Measurements from ENCODE around the gene TBRG4.
"Not testable (repeated sequence)": the region's sequence is repeated elsewhere in the genome, so short reads cannot be mapped to it uniquely, and the experiment has no call there.

The TBRG4 gene

GRCh38 chr7:45111298-45112223 lies at the start of gene TBRG4:
TBRG4 (minus strand) TSS chr7:45111697; CDS start chr7:45109237, 2,460 bp downstream.
- peak; percentile 90 for DNase-seq

DNA sequence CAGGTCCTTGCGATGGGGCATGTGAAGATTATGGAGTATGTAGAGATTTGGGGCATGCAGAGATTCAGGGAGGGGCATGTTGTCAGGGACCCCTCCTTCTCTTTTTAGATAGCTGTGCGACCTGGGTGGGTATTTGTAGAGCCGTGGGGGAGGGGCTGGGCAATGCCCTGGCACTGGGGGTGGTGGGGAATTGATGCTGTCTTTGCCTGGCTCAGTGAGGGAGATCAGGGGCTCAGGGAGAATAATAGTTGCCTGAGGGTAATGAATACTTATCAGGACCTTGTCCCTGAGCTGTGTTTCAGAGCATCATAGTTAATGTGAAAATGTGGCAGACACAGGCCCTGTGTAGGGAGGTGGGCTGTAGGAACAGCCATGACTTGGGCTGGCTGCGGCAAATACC lies 49.6 kb upstream of the TBRG4 start:
- DNase-seq: no peak

- no peak for DNase-seq
Measured at GRCh38 chr7:45160417-45160881, 49.0 kb upstream of the TBRG4 start.

GRCh38 chr7:45159296-45159695 lies 47.8 kb upstream of the TBRG4 start:
- no peak for DNase-seq

GRCh38 chr7:45158471-45158870 lies 47.0 kb upstream of the TBRG4 start:
- DNase-seq: no peak

DNA sequence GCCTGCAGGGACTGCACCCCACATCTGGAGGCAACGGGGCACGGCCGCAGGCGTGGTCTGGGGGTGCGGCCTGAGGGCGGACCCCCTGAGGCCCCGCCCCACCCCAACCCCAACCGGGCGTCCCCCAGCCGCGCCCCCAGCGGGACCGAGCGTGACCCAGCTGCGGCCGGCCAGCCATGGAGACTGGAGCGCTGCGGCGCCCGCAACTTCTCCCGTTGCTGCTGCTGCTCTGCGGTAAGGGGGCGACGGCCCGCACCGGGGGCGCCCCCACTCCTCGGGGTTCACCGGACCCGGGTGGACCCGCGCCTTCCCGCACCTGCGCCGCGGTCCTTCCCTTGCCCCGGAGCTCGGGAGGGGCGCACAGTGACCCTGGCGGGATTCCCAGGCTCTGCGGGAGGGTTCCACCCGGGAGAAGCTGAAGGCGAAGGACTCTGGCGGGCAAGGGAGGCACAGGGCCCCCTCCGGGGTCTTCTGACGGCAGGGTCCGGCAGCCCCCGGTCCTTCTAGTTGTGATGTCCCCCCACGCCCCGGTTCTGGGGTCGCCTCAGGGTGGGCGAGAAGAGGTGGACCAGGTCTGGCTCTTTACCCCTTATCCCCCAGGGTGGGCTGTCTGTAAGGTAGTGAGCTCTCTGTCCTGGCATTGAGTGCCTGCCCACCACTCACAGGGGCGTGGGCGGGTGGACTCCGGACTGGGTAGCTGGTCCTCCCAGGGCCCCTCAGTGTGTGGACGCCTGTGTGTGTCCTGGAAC lies 46.3 kb upstream of the TBRG4 start, which contains the start of gene RAMP3:
Gene RAMP3 (plus strand): TSS at position 139 of the 749 bp plus-strand sequence. CDS start 38 bp downstream, at position 177.
- no peak for DNase-seq

- no peak for DNase-seq
Measured at GRCh38 chr7:45157286-45157652, 45.8 kb upstream of the TBRG4 start.

DNA sequence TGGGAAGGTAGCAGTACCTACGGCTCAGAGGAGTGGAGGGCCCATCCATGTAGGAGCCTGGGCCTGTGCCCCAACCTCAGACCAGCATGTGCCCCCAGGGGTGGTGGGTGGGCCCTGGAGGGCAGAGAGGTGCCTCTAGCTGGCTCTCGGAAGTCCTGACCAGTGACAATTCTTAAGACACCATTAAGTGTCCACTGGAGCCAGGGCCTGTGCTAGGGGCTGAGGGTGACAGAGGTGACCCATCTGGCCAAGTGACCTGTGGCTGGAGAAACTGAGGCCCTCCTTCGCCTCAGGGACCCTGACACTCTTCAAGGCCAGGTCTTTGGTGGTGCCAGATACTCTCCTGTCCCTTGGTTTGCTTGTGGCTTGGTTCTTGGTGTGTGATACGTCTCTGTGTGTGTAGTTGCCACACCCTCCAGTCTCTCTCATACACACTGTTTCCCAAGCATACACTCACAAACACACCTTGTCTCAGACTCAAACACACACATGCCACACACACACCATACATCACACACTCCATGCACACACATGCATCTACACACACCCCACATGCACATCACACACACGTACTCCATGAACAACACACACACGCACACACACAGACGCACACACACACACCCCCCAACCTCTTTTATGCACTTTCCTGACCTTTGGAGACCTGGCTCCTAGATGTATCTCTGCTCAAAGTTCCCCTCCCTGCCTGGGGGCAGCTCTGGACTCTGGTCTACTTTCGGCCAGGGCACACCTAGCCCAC lies 45.2 kb upstream of the TBRG4 start:
- no peak for DNase-seq

DNA sequence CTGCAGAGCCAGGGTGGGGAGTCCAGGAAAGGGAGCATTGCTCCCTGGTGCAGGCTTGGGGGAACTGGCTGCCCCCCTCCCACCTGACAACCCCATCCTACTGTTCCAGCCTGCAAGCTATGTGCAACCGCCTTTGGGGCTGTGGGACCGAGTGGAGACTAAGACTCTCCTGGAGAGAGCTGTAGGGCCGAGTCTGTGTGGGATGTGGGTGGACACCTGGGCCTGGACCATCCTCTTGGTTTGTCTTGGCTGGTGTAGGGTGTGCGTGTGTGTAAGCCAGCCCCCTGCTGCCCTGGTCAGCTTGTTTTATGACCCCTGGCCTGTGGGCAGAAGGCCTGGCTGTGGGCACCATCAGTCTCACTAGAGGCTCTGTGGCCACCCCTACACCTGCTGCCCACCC lies 44.4 kb upstream of the TBRG4 start:
- DNase-seq: no peak

DNA sequence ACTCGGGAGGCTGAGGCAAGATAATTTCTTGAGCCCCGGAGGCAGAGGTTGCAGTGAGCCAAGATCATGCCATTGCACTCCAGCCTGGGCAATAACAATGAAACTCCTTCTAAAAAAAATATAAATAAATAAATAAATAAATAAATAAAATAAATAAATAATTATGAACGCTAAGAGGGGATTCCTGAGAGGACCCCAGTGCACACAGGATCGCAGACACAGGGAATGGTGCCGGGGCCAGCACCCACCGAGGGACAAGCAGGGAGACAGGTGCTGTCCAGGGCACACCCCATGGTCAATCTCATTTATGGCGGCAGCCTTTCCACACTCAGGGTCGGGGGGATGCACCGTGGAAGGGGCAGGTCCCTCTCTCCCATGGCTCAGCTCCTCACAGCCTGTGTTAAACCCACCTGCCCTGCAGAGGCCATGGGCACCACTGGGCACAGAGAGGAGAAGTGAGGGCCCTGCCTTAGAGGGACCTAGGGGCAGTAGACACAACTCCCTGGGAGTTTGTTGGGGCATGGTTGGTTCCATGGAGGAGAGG lies 43.9 kb upstream of the TBRG4 start:
- no peak for DNase-seq

GRCh38 chr7:45153861-45154260 lies 42.4 kb upstream of the TBRG4 start:
- DNase-seq: not testable (repeated sequence)

GRCh38 chr7:45153233-45153632 lies 41.7 kb upstream of the TBRG4 start:
- no peak for DNase-seq

DNA sequence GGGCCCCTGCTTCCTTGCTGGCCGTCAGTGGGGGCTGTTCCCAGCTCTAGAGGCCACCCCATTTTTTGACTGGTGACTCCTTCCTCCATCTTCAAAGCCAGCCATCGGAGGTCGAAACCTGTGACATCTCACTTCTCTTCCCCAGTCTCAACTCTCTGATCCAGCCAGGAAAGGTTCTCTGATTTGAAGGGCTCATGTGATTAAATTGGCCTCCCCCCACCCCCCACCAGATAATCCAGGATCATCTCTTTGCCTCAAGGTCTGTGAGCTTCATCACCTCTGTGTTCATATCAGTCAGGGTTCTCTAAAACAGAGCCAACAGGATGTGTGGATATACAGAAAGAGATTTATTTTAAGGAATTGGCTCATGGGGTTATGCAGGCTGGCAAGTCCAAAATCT lies 40.5 kb upstream of the TBRG4 start:
- DNase-seq: no peak

GRCh38 chr7:45151131-45151684 lies 39.7 kb upstream of the TBRG4 start:
- no peak for DNase-seq

- no peak for DNase-seq
Measured at GRCh38 chr7:45150199-45150598, 38.7 kb upstream of the TBRG4 start.

GRCh38 chr7:45149606-45150005 lies 38.1 kb upstream of the TBRG4 start:
- no peak for DNase-seq

DNA sequence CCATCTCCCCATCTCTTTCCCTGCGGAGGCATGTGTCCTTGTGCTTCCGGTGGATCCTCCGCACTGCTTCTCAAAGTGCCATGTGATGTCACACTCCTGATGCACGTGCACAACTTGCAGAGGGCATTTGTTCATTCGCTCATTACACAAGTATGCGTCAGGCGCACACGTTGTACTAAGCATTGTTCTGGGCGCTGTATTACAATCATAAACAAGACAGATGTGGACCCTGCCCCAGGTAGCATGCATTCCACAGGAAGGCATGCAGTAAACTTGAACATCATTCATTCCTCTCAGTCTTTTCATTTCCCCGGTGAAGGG lies 37.1 kb upstream of the TBRG4 start:
- no peak for DNase-seq

DNA sequence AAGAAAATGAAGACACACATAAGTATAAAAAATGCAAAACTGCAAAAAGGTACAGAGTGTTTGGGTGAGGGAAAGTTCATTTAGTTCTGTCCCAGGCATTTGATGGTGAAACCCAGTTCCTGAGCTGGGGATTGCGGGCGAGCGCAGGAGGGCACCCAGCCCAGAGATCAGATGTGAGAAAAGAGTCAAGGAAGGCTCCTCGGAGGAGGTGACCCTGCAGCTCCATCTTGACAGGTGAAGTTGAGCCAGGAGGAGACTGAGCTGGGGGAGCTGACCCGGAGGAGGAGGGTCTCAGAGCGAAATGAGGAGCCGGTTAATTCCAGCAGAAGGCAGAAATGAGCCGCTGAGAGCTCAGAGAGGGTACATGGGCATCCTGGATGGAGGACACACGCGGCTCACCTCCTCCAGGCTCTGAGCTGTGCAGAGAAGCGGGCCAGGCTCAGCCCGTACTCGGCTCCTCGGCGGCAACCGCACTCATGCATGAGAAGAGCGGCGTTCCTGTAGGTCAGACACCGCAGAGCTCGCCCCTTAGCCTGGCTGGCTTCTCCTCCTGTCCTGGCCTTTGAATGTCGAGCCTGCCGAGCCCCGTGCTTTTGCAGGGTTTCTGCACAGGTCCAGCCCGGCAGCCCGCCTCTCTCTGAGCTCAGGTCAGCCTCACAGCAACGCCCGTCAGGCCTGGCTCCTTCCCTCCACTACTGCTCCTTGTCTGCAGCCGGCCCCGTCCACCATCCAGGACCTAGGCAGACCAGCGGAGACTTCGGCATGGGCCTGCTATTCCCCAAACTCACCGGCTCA lies 36.6 kb upstream of the TBRG4 start:
- DNase-seq: no peak

DNA sequence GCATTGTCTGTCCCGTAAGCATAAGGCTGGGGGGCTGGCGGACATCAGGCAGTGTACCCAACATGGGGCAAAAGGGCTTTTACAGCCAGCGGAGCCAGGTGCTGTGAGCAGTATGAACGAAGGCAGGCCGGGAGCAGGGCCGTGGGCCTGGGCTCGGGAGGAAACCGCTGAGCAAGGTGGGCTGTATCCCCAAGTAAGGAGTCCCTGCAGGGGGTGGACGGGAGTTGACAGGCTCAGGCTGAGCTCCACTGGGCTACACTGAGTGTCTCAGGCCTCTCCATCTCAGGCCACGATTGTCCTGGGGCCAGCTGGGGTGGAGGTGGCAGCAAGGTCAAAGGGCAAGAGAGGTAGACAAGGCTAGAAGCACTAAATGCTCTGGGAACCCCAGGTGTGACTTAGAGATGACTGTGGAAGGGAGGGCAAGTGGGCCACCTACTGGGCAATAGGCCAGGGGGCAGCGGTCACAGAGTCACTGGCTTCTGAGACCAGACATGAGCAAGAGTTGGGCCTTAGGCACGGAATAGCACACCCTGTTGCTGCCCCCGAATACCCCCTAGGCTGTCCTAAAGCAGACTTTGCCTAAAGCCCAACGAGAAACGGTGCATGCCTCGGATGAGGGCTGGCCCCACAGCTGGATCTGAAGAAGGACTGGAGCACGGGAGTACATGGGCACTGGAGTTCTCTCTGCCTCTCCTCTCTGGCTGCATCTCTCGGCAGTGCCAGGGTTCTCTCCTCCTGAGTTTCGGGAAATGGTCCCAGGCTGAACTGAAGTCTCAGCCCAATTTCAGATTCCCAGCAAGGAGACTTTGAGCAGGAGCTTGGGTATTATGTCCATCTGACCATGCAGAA lies 35.3 kb upstream of the TBRG4 start:
- no peak for DNase-seq

- no peak for DNase-seq
Measured at GRCh38 chr7:45145881-45146280, 34.4 kb upstream of the TBRG4 start.

DNA sequence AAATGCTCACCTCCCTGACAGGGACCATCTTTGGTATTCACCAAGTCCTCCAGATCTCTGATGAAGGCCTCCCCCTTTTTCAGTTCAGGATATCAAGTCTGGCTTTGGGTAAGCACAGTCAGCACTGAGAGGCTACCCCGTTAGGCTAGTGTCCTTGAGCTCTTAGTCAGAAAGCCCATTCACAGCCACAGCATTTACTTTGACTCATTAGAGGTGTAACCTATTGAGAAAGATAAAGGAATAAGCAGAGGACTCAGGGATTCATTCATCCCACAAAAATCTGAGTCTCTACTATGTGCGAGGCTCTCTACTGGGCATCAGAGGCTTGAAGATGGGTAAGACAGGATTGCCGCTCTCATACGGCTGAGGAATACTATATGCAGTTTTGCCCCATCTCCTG lies 32.1 kb upstream of the TBRG4 start:
- no peak for DNase-seq

All from activated T-cell treated with anti-CD3 and anti-CD28 coated beads for 4 hours (primary cell).